ENCODE measurements around the gene BAG3.
"Not testable (repeated sequence)": the region's sequence is repeated elsewhere in the genome, so short reads cannot be mapped to it uniquely, and the experiment has no call there.

Gene BAG3

DNA sequence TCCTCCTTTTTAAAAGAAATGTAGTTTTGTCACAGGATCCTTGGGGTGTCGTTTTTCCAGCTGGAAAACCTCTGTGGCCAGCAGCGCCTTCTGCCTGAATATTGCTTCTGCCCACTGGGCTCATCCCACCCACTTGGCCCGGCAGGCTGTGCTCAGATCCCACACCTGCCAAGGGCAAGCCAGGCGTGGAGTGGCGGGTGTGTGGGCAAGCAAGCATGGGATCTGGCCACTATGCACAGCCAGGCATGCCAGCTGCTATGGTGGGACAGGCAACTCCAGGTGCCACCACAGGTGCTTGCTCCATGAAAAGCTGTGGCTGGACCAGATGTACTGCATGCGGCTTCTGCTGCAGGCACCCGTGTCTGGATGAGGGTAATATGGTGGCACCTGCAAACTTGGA, 43.4 kb downstream of the BAG3 start:
- no peak for DNase-seq

DNA sequence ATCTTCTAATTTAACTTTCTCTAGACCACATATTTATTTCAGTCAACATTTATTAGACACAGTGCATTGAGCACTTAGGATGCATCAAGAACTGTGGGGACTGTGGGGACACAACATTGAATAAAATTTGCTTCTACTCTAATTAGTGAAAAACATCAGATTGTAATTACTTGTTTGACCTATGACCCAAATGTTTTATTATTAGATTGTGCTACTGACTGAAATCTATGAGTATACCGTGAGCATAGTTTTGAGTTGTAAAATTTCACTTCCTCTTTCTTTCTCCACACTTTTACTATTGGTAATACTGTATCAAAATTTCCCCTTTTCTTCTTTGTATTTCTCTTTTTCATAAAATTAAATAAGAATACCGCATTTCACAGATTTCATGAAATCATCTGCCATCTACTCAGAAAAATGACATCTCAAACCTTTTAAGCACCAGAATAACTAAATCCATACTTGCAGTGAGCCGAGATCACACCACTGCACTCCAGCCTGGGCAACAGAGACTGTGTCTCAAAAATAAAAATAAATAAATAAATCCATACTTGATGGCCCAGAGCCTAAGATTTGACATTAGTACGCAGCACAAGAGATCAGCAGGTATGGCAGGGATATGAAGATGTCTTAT, 49.3 kb downstream of the BAG3 start:
- no peak for DNase-seq

DNA sequence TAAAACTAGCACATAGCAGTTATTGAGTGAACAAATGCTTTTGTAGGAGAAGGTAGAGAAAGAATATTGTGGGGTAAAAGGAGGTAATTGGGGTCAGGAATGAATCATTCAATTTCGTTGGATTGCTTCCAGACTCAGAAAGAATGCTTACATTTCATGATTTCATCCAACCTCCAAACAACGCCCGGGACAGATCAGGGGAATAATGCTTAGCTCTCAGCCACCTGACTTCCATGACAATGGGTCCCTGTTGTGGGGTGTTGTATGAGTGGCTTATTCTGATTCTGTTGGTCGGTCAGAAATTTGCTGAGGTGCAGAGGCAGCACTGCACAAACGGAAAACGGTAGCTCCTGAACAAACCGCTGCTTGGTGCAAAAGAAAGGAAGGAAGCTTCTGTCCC, 50.7 kb downstream of the BAG3 start:
- no peak for DNase-seq

DNA sequence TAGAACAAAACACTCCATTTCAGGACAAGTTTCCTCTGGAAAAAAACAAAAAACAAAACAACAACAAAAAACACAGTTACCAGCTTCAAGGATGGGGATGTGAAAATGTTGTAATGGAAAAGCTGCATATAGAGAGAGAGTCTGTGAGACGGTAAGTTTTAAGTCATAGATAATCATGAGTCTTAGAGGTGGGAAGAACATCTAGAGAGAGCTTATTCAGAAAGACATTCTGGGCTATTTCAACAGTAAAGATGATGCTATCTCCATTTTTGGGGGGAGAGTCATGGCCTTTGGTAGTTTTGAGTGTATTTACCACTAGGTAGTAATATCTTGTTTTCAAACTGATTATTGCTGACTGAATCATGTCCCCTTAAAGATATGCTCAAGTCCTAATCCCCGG, 51.4 kb downstream of the BAG3 start:
- no peak for DNase-seq

DNA sequence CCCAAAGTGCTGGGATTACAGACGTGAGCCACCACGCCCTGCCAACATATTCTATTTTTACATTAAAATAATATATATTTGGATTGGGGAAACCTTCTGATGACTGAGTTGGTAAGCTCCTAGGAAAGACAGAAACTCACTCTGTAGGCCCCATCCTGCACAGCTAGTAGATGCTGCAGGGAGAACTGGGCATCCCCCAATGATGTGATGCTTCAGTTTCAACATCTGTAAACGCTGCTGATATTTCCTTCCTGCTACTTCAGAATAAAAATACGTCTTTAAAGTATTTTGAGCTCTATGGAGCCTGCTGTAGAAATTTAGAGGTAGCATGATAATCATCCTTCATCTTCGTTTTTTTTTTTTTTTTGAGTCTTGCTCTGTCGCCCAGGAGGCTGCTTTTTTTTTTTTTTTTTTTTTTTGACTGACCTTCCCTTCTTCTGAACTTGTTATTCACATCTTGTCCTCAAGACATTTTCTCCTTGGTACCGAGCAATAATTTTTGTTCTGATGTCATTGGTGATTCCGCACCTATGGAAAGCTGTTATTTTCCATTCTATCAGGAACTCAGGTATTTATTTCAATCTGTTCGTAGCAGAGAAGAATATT, 52.8 kb downstream of the BAG3 start:
- DNase-seq = no peak

DNA sequence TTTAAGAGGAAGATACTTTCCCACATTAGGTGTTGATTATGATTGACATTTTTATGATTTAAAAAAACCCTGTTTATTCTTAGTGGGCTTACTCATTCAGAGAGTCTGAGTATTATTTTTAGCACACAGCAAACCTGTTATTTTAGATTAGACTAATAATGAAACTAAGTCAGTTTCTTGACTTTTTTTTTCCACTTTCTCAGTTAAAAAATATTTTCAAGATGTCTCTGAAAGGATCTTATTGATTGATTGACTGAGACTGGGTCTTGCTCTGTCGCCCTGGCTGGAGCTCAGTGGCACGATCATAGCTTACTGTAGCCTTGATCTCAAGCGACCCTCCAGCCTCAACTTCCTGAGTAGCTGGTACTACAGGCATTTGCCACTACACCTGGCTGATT, 54.3 kb downstream of the BAG3 start:
- no peak for DNase-seq

DNA sequence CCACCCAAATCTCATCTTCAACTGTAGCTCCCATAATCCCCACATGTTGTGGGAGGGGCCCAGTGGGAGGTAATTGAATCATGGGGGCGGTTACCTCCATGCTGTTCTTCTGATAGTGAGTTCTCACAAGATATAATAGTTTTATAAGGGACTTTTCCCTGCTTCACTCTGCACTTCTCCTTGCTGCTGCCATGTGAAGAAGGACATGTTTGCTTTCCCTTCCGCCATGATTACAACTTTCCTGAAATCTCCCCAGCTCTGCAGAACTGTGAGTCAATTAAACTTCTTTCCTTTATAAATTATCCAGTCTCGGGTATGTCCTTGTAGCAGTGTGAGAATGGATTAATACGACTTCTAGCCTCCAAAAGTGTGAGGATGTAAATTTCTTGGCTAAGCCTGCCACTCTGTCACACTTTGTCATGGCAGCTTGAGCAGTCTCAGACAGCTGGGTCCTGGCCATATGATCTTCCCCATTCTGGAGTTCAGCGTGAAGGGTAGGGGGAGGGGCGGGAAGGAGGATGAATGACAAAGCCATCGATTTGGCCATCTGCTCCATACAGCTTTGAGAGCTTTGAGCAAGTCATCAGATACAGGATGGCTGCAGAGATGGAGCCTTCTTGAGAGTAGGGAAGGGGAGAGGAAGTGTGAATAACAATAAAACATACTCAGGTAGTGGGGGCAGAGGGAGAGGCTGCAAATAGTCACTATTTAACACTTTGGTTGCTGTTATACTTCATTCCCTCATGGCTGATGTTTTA, 55.5 kb downstream of the BAG3 start:
- no peak for DNase-seq

DNA sequence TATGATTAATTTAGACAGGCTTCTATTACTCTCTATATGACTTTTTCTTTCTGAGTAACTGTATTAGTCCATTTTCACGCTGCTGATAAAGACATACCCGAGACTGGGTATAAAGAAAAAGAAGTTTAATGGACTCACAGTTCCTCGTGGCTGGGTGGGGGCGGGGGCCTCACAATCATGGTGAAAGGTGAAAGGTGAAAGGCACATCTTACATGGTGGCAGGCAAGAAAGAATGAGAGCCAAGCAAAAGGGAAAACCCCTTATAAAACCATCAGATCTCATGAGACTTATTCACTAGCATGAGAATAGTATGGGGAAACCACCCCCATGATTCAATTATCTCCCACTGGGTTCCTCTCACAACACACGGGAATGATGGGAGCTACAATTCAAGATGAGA, 56.2 kb downstream of the BAG3 start:
- DNase-seq = not testable (repeated sequence)

DNA sequence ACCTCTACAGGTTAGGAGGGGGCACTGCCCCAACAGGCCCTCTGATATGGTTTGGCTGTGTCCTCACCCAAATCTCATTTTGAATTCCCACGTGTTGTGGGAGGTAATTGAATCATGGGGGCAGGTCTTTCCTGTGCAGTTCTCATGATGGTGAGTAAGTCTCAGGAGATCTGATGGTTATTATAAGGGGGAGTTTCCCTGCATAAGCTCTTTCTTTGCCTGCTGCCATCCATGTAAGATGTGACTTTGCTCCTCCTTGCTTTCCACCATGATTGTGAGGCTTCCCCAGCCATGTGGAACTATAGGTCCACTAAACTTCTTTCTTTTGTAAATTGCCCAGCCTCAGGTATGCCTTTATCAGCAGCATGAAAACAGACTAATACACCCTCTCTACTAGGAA, 59.8 kb downstream of the BAG3 start:
- not testable (repeated sequence) for DNase-seq

DNA sequence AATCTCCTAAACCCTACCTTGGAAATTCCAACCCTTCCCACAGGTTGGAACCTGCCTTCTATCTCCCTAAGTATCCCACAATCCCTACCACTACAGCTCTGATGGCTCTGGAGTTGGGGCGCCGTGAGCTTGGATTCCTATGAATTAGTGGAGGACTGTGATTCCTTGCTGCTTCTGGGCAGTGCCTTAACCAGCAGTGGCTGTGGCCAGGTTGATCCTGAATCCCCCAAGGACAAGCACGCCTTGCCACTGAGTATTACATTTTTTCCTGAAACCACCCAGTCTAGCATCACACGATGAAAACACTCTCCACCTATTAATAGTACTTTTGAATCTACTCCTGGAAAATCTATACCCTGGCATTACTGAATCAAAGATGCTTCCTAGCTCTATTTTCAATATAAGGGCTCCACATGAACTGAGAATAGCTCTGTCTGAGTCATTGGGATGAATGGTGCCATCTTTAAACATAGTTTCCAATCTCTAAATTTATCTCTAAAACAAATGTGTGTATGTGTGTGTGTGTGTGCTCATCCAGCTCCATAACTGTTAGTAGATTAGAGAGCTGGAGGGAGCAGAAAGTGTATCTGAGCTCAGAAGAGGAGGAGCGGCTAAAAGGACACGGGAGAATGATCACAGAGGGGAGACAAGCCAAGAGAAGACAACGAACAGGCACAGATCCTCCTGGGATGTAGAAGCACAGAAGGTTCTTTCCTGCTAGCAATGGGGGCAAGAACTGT, 62.7 kb downstream of the BAG3 start:
- DNase-seq = no peak

DNA sequence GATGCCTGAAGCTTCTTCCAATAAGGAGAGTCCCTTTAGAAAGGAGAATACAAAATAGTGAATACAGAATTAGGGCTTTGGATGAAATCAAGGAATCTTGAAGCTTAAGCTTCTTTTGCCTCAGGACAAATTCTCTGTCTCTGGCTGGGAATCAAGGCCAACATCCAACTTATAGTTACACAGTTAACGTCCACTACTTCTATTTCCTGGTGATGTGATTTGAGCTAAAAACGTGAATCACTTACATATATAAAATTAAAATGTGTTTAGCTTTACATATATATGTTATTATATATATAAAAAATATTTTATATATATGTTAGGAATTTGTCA, 63.3 kb downstream of the BAG3 start:
- DNase-seq = no peak

DNA sequence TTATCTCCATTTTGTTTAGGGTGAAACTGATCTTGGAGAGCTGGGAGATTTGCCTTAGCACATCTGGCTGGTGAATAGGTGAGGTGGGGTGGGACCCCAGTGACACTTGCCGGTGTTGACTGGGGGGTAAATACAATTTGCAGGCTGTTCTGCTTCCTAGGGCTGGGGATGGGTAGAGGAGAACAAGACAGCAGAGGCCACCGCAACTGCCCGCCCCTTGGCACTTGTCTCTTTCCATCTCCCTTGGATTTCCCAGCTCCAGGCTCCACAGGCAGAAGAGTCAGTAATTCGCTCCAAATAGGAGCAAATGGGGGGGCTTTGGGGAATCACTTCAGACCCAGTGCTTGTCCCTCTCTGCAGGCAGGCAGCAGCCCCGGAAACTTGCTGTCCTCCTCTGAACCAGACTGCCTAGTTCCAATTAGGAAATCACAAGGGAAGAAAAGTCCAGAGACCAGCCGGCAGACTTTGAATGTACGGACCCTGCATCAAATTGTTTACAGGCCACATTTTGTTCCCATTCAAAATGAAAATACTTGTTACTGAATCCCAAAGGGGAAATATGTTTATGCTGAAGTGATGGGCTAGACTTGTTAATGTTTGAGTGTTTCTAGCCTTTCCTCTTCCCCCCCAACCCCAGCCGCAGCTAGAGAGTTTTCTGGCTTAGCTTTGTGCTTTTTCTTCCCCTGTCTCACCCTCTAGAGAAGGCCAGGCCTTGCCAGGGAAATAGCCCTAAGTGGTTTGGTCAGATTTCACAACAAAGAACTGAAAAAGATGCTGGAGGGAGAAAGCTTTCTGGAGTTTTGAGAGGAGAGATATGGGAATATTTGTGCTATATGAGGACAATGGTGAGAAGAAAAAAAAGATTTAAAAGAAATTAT, 64.7 kb downstream of the BAG3 start:
- DNase-seq = no peak

DNA sequence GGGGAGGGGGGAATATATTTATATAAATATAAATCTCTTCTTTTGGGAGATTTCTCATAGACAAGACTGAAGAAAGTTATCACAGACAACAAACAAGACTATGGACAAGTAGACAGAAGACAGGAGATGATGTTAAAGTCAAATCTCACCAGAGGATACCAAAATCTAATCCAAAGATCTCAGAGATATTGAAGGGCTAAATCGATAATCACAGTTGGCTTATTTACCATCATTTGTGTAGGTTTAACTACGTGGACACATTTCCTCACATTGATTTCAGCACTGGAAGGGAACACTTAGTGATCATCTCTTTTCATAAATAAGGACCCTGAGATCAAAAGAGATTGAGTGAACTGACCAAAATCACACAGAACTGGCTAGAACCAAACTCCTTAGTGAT, 72.0 kb downstream of the BAG3 start:
- DNase-seq = no peak

DNA sequence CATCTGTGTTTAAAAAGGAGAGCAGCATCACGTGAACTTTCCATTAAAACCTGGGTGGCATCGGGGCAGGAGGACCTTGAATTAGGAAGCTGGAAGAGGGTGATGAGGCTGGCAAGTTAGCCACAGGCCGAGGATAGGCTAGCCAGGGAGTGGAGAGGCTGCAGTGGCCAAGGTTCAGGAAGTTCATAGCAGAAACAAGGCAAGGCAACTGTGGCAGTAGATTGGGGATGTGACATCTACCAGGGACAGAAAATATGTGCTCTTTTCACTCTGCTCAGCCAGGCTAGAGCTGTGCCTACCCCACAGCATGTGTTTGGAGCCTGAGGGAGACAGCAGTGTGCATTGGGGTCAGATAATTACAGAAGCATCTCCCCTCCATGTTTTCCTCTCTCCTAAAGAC, 72.4 kb downstream of the BAG3 start:
- DNase-seq = no peak

DNA sequence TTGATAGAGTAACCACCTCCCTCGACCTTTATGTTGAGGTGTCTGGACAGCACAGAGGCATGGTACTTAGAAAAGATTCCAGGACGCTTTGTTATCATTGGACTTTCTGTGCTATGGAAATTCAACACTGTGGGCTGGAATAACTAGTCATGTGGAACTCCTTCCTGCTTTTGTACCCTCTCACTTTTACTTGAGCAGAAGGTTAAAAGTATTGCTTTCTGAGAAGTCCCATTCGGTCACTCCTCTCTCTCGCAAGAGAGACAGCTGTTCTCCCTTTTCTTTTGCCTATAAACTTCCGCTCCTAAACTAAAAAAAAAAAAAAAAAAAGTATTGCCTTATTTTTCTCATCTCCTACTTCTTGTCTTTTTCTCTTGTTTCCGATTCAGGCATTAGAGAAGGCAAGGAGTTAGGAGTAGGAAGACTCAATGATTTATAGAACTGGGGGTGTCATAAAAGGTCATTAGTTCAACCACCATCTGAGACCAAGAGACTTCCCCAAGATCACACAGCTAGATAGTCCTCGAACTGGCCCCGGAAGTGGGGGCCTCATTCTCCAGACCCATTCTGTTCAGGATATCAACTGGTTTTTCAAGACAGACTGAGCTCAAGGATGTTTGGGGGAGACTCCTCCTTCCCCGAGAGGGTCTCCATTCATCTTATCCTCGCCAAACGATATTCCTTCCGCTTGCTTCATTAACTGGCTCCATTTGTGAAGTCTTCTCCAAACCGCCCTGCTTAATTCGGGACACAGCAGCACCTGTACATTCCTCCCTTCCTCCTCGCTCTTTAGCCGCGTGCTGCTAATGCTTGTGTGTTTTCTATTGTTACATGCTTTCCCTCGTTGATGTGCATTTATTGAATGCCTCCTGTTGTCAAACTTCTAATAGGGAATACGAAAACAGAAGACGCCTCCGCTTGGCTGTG, 73.7 kb downstream of the BAG3 start:
- no peak for DNase-seq

DNA sequence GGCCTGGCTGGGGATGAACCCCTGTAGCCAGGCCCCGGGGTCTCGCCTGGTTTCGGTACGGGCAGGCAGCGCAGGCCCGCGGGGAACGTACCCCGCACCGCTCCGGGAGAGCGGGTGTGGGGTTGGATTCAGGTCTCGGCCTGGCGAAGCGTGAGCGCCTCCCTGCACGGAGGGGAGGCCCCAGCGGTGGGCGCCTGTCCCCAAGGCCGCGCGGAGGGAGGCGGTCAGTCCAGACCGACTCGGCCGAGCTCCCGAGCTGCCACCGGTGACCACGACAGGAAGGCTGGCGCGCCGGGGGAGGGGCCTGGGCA, 74.3 kb downstream of the BAG3 start:
- no peak for DNase-seq

DNA sequence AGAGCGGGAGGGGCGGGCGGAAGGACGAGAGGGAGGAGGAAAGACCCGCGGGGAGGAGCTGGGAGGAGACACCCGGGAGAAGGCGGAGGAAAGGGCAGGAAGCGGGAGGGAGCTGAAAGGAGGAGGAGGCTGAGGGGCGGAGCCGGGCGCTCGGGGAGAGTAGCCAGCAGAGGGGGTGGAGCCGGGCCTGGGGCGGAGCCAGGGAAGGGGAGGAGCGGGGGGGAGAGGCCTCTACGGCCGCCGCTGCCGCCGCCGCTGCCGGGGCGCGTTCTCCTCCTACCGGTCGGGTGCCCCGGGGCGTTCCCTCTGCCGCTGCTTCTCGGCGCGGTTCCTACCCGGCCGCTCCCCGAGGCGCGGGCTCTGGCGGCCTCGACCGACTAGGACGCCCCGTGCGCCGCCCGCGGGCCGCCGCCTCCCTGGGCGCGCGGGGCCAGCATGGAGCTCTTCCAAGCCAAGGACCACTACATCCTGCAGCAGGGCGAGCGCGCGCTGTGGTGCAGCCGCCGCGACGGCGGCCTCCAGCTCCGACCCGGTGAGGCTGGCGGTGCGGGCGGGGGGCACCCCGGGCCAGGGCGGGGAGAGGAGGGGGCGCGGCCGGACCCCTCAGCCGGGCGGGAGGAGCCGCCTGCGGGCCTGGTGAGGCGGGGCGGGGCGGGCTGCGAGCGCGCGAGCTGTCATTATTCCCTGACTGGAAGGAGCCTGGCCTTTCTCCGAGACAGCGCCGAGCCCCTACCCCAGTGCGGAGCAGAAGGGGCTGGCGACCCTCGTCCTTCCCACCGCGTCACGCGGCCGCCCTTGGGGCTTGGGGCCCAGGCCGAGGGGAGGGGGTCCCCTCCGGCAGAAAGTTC, 74.9 kb downstream of the BAG3 start, which contains the start of gene INPP5F:
TSS of gene INPP5F (plus strand) at position 223 of the 848 bp plus-strand sequence. CDS start at position 436, 213 bp downstream.
- peak; percentile 97 for DNase-seq

DNA sequence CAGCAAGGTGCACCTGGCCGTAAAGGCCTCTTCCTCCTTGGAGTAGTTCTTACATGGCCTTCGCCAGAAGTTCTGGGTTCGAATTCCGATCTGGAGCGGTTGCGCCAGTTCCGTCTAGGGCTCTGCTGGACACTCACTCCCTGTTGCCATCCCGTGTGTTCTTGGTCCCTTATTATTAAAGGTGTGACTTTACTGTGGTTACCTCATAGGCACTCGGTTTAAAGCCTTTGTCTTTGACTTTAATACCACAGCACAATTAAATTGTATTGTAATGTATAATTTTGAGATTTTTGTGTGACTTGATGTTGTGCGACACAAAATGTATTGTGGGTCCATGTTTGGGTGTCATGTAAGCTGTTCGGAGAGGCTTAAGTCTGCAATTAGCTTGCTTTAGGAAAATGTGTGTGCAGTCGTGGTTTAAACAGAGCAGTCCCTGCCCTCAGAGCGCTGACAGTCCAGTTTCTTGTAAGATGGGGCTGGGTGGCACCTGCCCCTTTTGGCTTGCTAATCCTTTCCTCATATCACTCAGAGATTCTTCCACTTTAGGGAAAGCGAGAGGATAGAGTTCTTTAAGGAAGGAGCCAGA, 75.6 kb downstream of the BAG3 start:
- DNase-seq = no peak
